ENCODE measurements around the gene TNS2. TPM values are rescaled to one million over a fixed set of nuclear protein-coding genes. Genes with fewer than 3 reads are reported as not detected.

Gene TNS2, protein sequence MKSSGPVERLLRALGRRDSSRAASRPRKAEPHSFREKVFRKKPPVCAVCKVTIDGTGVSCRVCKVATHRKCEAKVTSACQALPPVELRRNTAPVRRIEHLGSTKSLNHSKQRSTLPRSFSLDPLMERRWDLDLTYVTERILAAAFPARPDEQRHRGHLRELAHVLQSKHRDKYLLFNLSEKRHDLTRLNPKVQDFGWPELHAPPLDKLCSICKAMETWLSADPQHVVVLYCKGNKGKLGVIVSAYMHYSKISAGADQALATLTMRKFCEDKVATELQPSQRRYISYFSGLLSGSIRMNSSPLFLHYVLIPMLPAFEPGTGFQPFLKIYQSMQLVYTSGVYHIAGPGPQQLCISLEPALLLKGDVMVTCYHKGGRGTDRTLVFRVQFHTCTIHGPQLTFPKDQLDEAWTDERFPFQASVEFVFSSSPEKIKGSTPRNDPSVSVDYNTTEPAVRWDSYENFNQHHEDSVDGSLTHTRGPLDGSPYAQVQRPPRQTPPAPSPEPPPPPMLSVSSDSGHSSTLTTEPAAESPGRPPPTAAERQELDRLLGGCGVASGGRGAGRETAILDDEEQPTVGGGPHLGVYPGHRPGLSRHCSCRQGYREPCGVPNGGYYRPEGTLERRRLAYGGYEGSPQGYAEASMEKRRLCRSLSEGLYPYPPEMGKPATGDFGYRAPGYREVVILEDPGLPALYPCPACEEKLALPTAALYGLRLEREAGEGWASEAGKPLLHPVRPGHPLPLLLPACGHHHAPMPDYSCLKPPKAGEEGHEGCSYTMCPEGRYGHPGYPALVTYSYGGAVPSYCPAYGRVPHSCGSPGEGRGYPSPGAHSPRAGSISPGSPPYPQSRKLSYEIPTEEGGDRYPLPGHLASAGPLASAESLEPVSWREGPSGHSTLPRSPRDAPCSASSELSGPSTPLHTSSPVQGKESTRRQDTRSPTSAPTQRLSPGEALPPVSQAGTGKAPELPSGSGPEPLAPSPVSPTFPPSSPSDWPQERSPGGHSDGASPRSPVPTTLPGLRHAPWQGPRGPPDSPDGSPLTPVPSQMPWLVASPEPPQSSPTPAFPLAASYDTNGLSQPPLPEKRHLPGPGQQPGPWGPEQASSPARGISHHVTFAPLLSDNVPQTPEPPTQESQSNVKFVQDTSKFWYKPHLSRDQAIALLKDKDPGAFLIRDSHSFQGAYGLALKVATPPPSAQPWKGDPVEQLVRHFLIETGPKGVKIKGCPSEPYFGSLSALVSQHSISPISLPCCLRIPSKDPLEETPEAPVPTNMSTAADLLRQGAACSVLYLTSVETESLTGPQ (N-terminal part only)
- 35.6 to 67.7 TPM (median 53.7 TPM) in 5 replicates for total RNA-seq (2022; extraction: Qiagen RNA extraction)

DNA sequence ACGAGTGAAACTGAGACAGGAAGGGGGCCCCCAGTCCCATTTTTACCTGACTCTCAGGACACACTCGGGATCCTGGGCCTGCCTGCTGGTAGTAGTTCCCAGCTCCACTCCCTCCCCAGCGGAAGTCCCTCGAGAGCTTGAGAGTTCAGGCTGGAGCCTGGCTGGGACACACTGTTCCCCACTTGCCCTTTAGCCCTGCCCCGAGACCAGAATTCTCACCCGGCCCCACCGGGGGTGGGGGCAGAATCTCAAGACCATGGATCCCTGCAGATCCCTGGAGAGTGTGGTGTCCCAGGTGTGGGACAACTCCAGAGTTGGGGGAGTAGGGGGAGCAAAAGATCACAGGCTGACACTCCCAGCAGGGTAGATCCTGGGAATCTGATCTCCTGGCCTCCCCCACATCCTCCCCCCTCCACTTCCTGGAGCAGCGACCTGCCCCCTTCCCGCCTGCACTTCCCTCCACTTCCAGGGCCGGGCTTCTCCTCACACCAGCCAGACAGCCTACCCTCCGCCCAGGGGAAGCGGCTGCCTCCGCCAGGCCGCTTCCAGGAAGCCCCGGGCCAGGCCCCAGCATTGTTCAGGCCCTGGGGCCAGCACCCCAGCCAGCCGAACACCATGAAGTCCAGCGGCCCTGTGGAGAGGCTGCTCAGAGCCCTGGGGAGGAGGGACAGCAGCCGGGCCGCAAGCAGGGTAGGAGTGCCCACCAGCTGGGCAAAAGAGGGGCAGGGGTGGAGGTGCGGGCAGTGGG lies at the start of gene TNS2:
TNS2 (plus strand) TSS at position 495 of the 748 bp plus-strand sequence; CDS start at position 616, 121 bp downstream.

DNA sequence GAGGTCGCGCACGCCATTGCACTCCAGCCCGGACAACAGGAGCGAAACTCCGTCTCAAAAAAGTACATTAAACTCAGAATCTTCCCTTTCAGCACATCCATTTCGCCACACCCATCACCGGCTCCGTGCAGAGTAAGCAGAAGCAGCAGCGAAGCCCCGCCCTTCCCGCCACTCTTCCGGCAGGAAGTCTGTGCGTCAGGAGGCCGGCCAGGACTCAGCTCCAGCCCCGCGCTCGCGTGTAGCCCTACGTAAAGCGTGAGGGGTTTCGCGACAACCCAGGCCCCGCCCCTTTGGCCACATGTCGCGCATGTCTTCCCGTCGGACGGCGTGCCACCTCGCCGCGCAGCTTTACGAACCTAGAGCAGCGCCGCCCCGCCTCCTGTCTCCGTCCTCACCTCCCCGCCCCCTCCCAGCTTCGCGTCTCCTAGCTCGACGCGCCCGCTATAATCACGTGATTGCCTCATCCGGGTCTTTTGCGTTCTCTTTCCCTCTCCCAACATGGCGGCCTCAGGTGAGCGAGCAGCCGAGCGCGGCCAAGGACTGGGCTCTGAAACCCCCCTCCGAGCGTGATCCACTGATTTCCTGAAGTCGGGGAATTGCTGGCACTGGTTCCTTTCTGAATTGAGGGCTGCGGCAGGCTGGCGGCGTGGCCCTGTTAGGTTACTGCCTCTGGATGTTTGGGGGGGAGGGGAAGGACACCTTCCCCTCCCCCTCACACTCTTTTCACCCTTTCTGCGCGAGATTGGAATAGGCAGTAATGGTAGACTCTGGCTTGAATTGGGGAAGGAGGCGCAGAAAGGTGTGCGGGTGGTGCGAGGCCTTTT lies 43.7 kb upstream of the TNS2 start, which contains the start of gene EIF4B:
EIF4B (plus strand) TSS at position 471 of the 824 bp plus-strand sequence; CDS start at position 499, 28 bp downstream.

DNA sequence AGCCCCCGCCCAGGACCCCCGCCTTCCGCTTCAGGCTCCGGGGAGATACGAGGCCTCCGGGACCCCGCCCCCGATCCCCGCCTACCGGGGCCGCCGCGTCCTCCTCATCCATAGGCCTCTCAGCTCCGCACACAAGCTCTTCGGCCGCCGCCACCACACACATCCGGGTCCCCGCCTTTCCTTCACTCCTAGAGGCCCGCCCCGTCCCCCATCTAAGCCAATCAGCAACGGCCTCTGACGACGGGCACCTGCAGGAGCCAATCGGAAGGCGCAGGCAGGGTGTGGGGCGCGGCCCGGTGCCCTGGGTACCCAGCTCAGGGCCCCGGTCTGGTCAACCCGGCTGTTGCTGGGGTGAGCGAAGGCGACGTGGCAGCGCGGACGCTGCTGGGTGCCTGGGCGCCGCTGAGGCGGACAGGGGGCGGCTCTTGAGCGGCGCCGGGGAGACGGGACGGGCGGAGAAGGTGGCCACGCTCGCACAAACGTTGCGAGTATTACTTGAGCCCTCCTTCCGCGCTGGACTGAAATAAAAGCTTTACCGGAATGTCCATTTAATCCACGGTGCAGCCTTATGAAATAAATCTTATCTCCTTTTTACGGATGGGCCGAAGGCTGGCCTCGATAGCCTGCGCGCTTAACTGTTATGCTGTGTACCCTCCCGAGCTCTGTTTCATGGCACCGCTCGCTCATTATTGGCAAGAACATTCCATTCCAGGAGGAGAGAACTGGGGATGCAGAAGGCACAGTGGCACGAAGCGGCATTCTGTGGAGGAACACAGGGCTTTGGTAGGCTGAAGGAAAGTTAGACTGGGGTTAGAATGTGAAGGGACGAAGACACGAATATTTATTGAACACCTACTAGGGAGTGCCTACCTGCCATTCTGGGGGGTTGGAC lies 29.6 kb downstream of the TNS2 start, which contains the start of gene SPRYD3:
SPRYD3 (minus strand) TSS at position 165 of the 892 bp plus-strand sequence; CDS start at position 108, 57 bp downstream.

DNA sequence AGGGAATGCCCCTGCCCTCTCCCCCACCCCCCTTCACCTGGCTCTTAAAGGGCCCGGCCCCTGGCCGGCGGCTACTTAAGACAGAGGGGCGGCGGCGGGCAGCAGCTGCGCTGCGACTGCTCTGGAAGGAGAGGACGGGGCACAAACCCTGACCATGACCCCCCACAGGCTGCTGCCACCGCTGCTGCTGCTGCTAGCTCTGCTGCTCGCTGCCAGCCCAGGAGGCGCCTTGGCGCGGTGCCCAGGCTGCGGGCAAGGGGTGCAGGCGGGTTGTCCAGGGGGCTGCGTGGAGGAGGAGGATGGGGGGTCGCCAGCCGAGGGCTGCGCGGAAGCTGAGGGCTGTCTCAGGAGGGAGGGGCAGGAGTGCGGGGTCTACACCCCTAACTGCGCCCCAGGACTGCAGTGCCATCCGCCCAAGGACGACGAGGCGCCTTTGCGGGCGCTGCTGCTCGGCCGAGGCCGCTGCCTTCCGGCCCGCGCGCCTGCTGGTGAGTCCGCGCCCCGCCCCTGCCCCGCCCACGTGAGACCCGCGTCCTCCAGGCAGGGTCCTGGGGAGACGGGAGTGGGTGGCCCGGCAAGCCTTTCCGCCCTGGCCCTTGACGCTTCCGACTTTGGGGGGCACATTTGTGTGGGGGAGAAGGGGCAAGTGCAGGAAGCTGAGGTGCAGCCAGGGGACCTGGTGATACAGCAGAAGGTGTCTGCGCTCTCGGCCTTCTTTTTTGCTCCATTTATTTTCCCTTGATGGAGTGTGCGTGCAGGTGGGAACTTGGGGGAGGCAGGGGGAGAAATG lies 47.9 kb downstream of the TNS2 start, which contains the start of gene IGFBP6:
IGFBP6 (plus strand) TSS at position 104 of the 790 bp plus-strand sequence; CDS start at position 155, 51 bp downstream.

GRCh38 chr12:53102883-53103807 lies 53.3 kb downstream of the TNS2 start, which contains the start of gene SOAT2:
Gene SOAT2, plus strand, starts transcription at chr12:53103486. Its CDS starts 92 bp downstream, at chr12:53103578.

Other genes with a start within 250 kb of the TNS2 start
- gene KRT4, start 235.9 kb upstream of the TNS2 start, total RNA-seq (2022; extraction: Qiagen RNA extraction) = 2.1 to 4.0 TPM (median 3.4 TPM) in 5 replicates
- gene KRT79, start 215.8 kb upstream of the TNS2 start, total RNA-seq (2022; extraction: Qiagen RNA extraction) = 0.08 to 0.10 TPM in 2 of 5 replicates, not detected in the others
- 0.10 to 0.31 TPM (median 0.15 TPM) in 3 of 5 replicates, not detected in the others for gene KRT78, start 201.1 kb upstream of the TNS2 start, total RNA-seq (2022; extraction: Qiagen RNA extraction)
- gene KRT8, start 145.0 kb upstream of the TNS2 start, total RNA-seq (2022; extraction: Qiagen RNA extraction) = 4,031 to 4,993 TPM (median 4,777 TPM) in 5 replicates
- gene KRT18, start 100.9 kb upstream of the TNS2 start, total RNA-seq (2022; extraction: Qiagen RNA extraction) = 2,830 to 3,225 TPM (median 2,990 TPM) in 5 replicates
- gene EIF4B, start 43.6 kb upstream of the TNS2 start, total RNA-seq (2022; extraction: Qiagen RNA extraction) = 233 to 364 TPM (median 274 TPM) in 5 replicates
- 31.6 to 38.1 TPM (median 36.6 TPM) in 5 replicates for gene SPRYD3, start 29.3 kb downstream of the TNS2 start, total RNA-seq (2022; extraction: Qiagen RNA extraction)
- gene IGFBP6, start 47.6 kb downstream of the TNS2 start, total RNA-seq (2022; extraction: Qiagen RNA extraction) = 157 to 250 TPM (median 241 TPM) in 5 replicates
- gene SOAT2, start 53.4 kb downstream of the TNS2 start, total RNA-seq (2022; extraction: Qiagen RNA extraction) = 0.14 to 0.28 TPM (median 0.23 TPM) in 5 replicates
- 10.9 to 16.1 TPM (median 13.8 TPM) in 5 replicates for gene ZNF740, start 130.7 kb downstream of the TNS2 start, total RNA-seq (2022; extraction: Qiagen RNA extraction)
- 4.4 to 9.9 TPM (median 6.6 TPM) in 5 replicates for gene CSAD, start 130.9 kb downstream of the TNS2 start, total RNA-seq (2022; extraction: Qiagen RNA extraction)
- gene ITGB7, start 157.2 kb downstream of the TNS2 start, total RNA-seq (2022; extraction: Qiagen RNA extraction) = 0.35 to 0.84 TPM (median 0.55 TPM) in 5 replicates
- gene RARG, start 182.1 kb downstream of the TNS2 start, total RNA-seq (2022; extraction: Qiagen RNA extraction) = 19.2 to 26.6 TPM (median 24.6 TPM) in 5 replicates
- 15.5 to 21.8 TPM (median 19.0 TPM) in 5 replicates for gene ESPL1, start 218.2 kb downstream of the TNS2 start, total RNA-seq (2022; extraction: Qiagen RNA extraction)
- gene PFDN5, start 245.5 kb downstream of the TNS2 start, total RNA-seq (2022; extraction: Qiagen RNA extraction) = 476 to 584 TPM (median 513 TPM) in 5 replicates
- 70.1 to 96.3 TPM (median 90.1 TPM) in 5 replicates for gene MYG1, start 249.6 kb downstream of the TNS2 start, total RNA-seq (2022; extraction: Qiagen RNA extraction)

Measured in A549 treated with Mapracorat at 1 μM for 4 hours (cell line).